ENCODE data around the gene GLI3. TPM values are rescaled to one million over a fixed set of nuclear protein-coding genes. Genes with fewer than 3 reads are reported as not detected.

The GLI3 gene
- total and polyA plus RNA-seq, 2 of the 8 experiments (the other 6 are each of a cell fraction or from before 2014, with no cell fraction given) = 8.0 to 31.1 TPM

DNA sequence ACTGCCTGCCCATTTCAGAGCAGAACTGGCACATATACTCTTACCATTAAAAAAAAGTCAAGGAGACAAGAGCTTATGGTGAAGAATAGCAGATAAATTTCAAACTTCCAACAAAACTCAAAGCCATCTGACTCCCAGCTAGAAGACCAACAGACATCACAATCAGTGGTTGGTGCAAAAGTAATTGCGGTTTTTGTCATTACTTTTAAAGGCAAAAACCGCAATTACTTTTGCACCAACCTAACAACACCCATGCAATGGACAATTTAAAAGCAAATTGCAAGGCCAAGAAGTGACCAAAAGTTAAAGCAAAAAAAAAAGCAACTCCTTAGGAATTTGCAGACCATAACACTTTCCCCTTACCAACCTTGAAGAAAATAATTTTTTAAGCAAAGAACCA is 18.8 kb downstream of the GLI3 start:
- H3K23ac ChIP-seq (ENCODE audit: insufficient read length) = no peak overlapping the region
- H3K4me3 ChIP-seq (ENCODE audit: extremely low read depth in 1 of 4, insufficient read depth in 2 of 4, low read depth in 3 of 4, low read length in 4 of 4) = no peak overlapping the region
- no peak overlapping the region for H2BK5ac ChIP-seq (ENCODE audit: low read depth, low read length)
- TF ChIP-seq MAFK (IDR thresholded peaks at IDR 0.05; ENCODE audit: low read depth, low read length) (no peak), RNF2 (IDR thresholded peaks at IDR 0.05; ENCODE audit: borderline replicate concordance, low read depth, low read length, missing control alignments, poor library complexity, severe bottlenecking) (no peak), JUN (IDR thresholded peaks at IDR 0.05; ENCODE audit: low read depth, low read length) (no peak), SP2 (IDR thresholded peaks at IDR 0.05; ENCODE audit: low read length) (no peak), TEAD4 (IDR thresholded peaks at IDR 0.05; ENCODE audit: low read depth, low read length) (no peak), KDM1A (IDR thresholded peaks at IDR 0.05; ENCODE audit: borderline replicate concordance, low read length) (no peak), NANOG (IDR thresholded peaks at IDR 0.05; ENCODE audit: insufficient read depth, low read depth, low read length, poor library complexity, severe bottlenecking) (no peak)
- H3K23me2 ChIP-seq (ENCODE audit: low read depth, low read length) = peaks cover 4% of the 10 kb centered on the region
- H4K5ac ChIP-seq (ENCODE audit: insufficient read length, low read depth, low read length) = no peak overlapping the region
- no peak overlapping the region for H4K91ac ChIP-seq (replicated peaks; ENCODE audit: insufficient read length, low read length)
- no peaks in the 10 kb centered on the region for H3K27me3 ChIP-seq (replicated peaks in 1 of 4; ENCODE audit: control insufficient read depth in 3 of 4, extremely low read depth in 1 of 4, insufficient read depth in 3 of 4, low read length in 3 of 4)
- no peak overlapping the region for H2AFZ ChIP-seq (ENCODE audit: low read length)
- no peaks in the 10 kb centered on the region for H3K9me3 ChIP-seq (ENCODE audit: insufficient read depth in 2 of 2, low read depth in 1 of 2, low read length in 1 of 2)
- DNase-seq (ENCODE audit: low read depth in 1 of 2, low spot score in 2 of 2) = no peak
- H2BK12ac ChIP-seq (ENCODE audit: low read depth, low read length) = no peak overlapping the region
- H4K8ac ChIP-seq (ENCODE audit: extremely low read depth, insufficient read depth, low read length) = no peak overlapping the region
- H4K20me1 ChIP-seq (replicated peaks in 1 of 2; ENCODE audit: control insufficient read depth in 1 of 2, insufficient read depth in 2 of 2, low read length in 2 of 2) = peaks cover 0 to 2% of the 10 kb centered on the region in 2 experiments
- no peak overlapping the region for H3K56ac ChIP-seq (replicated peaks; ENCODE audit: insufficient read length, low read depth, low read length)
- WGBS, 2 experiments (ENCODE audit: extremely low coverage in 1 of 2, insufficient coverage in 1 of 2, insufficient read length in 1 of 2, insufficient replicate concordance in 2 of 2, low coverage in 1 of 2, low lambda C conversion rate in 2 of 2, missing lambda C conversion rate in 1 of 2) = 67% methylated on average over 2 of the region's 2 CpGs; no CpG with 5 or more reads in 1 of the 2 experiments
- no peak overlapping the region for H3K4me2 ChIP-seq (ENCODE audit: insufficient read depth in 1 of 2, low read depth in 2 of 2, low read length in 2 of 2)
- H3K79me2 ChIP-seq (ENCODE audit: control insufficient read depth in 1 of 2, insufficient read depth in 2 of 2, low read length in 2 of 2) = peaks cover 0 to 53% of the 10 kb centered on the region in 2 experiments; a peak in 2 of 4 replicates
- H3K4me1 ChIP-seq (replicated peaks in 1 of 4; ENCODE audit: control insufficient read depth in 3 of 4, insufficient read depth in 4 of 4, low read length in 3 of 4) = peaks cover 11 to 32% (median 23%) of the 10 kb centered on the region in 4 experiments
- no peak overlapping the region for H2BK15ac ChIP-seq (ENCODE audit: low read length)
- H2BK120ac ChIP-seq (replicated peaks; ENCODE audit: low read depth, low read length) = no peak overlapping the region
- no peak overlapping the region for H2AK5ac ChIP-seq (ENCODE audit: low read depth, low read length)
- H3K79me1 ChIP-seq (ENCODE audit: low read depth, low read length) = peaks cover 4% of the 10 kb centered on the region
- no peak overlapping the region for H3K14ac ChIP-seq (ENCODE audit: insufficient read length)
- H3K9ac ChIP-seq (replicated peaks in 1 of 4; ENCODE audit: extremely low read depth in 1 of 4, low read depth in 3 of 4, low read length in 3 of 4) = no peak overlapping the region
- H3K4ac ChIP-seq (replicated peaks; ENCODE audit: insufficient read length, low read depth, low read length) = no peak overlapping the region
- no peak overlapping the region for H2BK20ac ChIP-seq (ENCODE audit: low read length)
- ChIA-PET CTCF (ENCODE audit: partially characterized antibody) (interaction anchor here (1.0 kb wide), 1 partner anchor 14 kb away, joined by 4 read pairs; no protein-coding TSS in a partner anchor), POLR2A (ENCODE audit: partially characterized antibody) (interaction anchor here (0.9 to 1.2 kb wide), 2 partner anchors 9 to 11 kb away, joined by 3 read pairs; no protein-coding TSS in a partner anchor)
- H3K18ac ChIP-seq (ENCODE audit: extremely low read depth, low read length) = no peak overlapping the region
- H3K36me3 ChIP-seq (ENCODE audit: control insufficient read depth in 2 of 4, insufficient read depth in 4 of 4, low read length in 3 of 4) = 0 out of 8 replicates have a peak, but pooled peaks cover 0 to 3% (median 0%) of the 10 kb centered on the region in 4 experiments
- H3K27ac ChIP-seq (ENCODE audit: low read depth, low read length) = no peak overlapping the region
- no peak for FAIRE-seq
